WTC11 (cell line): ENCODE measurements around the gene GSG1L. TPM values are rescaled to one million over a fixed set of nuclear protein-coding genes. Genes with fewer than 3 reads are reported as not detected.

Source experiments
- ATAC-seq: fragments of 200-7000 bp; cut with Tn5 transposase; 2 replicates; pipeline ENCODE4 v1.10.0; 2021; ENCODE audit warnings: mild to moderate bottlenecking, moderate library complexity
- CTCF ChIA-PET: fragments of 300-600 bp; sonication (Branson Sonifier 250); formaldehyde crosslinking; loops from one replicate; lab custom pipeline; 2021; ENCODE audit warnings: antibody characterized with exemption; lab: Charles Lee
- POLR2A ChIA-PET: fragments of 350-600 bp; sonication (Branson Sonifier 250); formaldehyde crosslinking; loops from one replicate; lab custom pipeline; 2021; ENCODE audit warnings: antibody characterized with exemption; lab: Charles Lee
- DNase-seq: peaks from one replicate; pipeline ENCODE4 v3.0.0; 2021; ENCODE audit warnings: low spot score
- H3K27ac Mint-ChIP-seq: 2 replicates; pipeline ENCODE4 v1.8.0; 2021; ENCODE audit warnings: mixed read lengths
- H3K27me3 Mint-ChIP-seq: 2 replicates; pipeline ENCODE4 v1.8.0; 2021; ENCODE audit warnings: low read depth, mild to moderate bottlenecking, moderate library complexity, mixed read lengths
- H3K36me3 Mint-ChIP-seq: 2 replicates; pipeline ENCODE4 v1.8.0; 2021; ENCODE audit warnings: mixed read lengths
- H3K4me1 Mint-ChIP-seq: 2 replicates; pipeline ENCODE4 v1.8.0; 2022; ENCODE audit warnings: mixed read lengths
- H3K4me3 Mint-ChIP-seq: 2 replicates; pipeline ENCODE4 v1.8.0; 2021; ENCODE audit warnings: mild to moderate bottlenecking, moderate library complexity, mixed read lengths
- H3K9me3 Mint-ChIP-seq: 2 replicates; pipeline ENCODE4 v1.8.0; 2021; ENCODE audit warnings: mixed read lengths
- CBFB ChIP-seq: sonication (generic); formaldehyde crosslinking; IDR thresholded peaks from 2 replicates; pipeline ENCODE4 v1.8.1; 2022; ENCODE audit warnings: mild to moderate bottlenecking, low read depth, missing genetic modification reagents
- CREB1 ChIP-seq: sonication (generic); formaldehyde crosslinking; IDR thresholded peaks from 2 replicates; pipeline ENCODE4 v1.8.0; 2023; ENCODE audit warnings: mild to moderate bottlenecking, missing genetic modification reagents
- ESRRA ChIP-seq: sonication (generic); formaldehyde crosslinking; IDR thresholded peaks from 2 replicates; pipeline ENCODE4 v1.8.1; 2022; ENCODE audit warnings: mild to moderate bottlenecking, missing genetic modification reagents, borderline replicate concordance
- JUN ChIP-seq: sonication (generic); formaldehyde crosslinking; IDR thresholded peaks from 2 replicates; pipeline ENCODE4 v1.8.0; 2023; ENCODE audit warnings: mild to moderate bottlenecking, missing genetic modification reagents
- NFATC4 ChIP-seq: fragments of 250-450 bp; sonication (Bioruptor Pico); IDR thresholded peaks from 2 replicates; pipeline ENCODE4 v1.9.0; 2021; ENCODE audit warnings: mild to moderate bottlenecking
- NR1H2 ChIP-seq: sonication (generic); formaldehyde crosslinking; IDR thresholded peaks from 2 replicates; pipeline ENCODE4 v1.9.0; 2021; ENCODE audit warnings: mild to moderate bottlenecking, moderate library complexity, missing genetic modification reagents
- TEAD4 ChIP-seq: sonication (generic); formaldehyde crosslinking; IDR thresholded peaks from 2 replicates; pipeline ENCODE4 v1.8.0; 2022; ENCODE audit warnings: mild to moderate bottlenecking, missing genetic modification reagents
- ZNF121 ChIP-seq: sonication (generic); formaldehyde crosslinking; IDR thresholded peaks from 2 replicates; pipeline ENCODE4 v1.8.0; 2023; ENCODE audit warnings: missing genetic modification reagents
- ZNF671 ChIP-seq: fragments of 250-450 bp; sonication (Bioruptor Pico); IDR thresholded peaks from 2 replicates; pipeline ENCODE4 v1.8.0; 2021; ENCODE audit warnings: mild to moderate bottlenecking
- total RNA-seq: library from RNA; stranded (reverse); gene quantifications from 3 replicates; pipeline ENCODE4 v1.2.3, GENCODE V29; 2021
- TF ChIP-seq, protein P1 (sequence below): sonication (generic); formaldehyde crosslinking; IDR thresholded peaks from 2 replicates; pipeline ENCODE4 v1.8.1; 2023; ENCODE audit warnings: mild to moderate bottlenecking, missing genetic modification reagents
- TF ChIP-seq, protein P2 (sequence below): fragments of 250-450 bp; sonication (Bioruptor Pico); conservative IDR thresholded peaks from 2 replicates; pipeline ENCODE4 v1.9.0; 2021; ENCODE audit warnings: mild to moderate bottlenecking
- TF ChIP-seq, protein P3 (sequence below): sonication (generic); formaldehyde crosslinking; IDR thresholded peaks from 2 replicates; pipeline ENCODE4 v1.8.0; 2022; ENCODE audit warnings: missing genetic modification reagents
- TF ChIP-seq, protein P4 (sequence below): fragments of 250-450 bp; sonication (Bioruptor Pico); IDR thresholded peaks from 2 replicates; pipeline ENCODE4 v1.9.0; 2021; ENCODE audit warnings: mild to moderate bottlenecking, borderline replicate concordance
- TF ChIP-seq, protein P5 (sequence below): sonication (generic); formaldehyde crosslinking; IDR thresholded peaks from 2 replicates; pipeline ENCODE4 v1.8.1; 2023; ENCODE audit warnings: mild to moderate bottlenecking, missing genetic modification reagents, borderline replicate concordance
- TF ChIP-seq, protein P6 (sequence below): sonication (generic); formaldehyde crosslinking; IDR thresholded peaks from 2 replicates; pipeline ENCODE4 v1.8.0; 2023; ENCODE audit warnings: missing genetic modification reagents

Gene GSG1L
- total RNA-seq, 1 experiment from 2014 or later = 0.28 TPM

DNA sequence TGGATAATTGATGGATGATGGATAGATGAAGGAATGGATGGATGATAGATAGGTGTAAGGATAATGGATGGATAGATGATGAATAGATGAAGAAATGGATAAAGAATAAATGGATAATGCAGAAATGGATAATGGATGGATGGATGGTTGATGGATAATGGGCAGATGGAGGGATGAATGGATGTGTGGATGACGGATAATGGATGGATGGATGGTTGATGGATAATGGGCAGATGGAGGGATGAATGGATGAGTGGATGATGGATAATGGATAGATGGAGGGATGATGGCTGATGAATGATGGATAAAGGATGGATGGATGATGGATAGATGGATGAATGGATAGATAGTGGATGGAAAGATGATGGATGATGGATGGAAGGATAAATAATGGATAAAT lies 274.4 kb downstream of the GSG1L start:
- no peaks in the 10 kb centered on the region for H3K4me1 Mint-ChIP-seq
- no peak for ATAC-seq
- POLR2A ChIA-PET = no interaction called here
- DNase-seq = no peak
- no peak for TF ChIP-seq NFATC4
- TF ChIP-seq, protein P1, sequence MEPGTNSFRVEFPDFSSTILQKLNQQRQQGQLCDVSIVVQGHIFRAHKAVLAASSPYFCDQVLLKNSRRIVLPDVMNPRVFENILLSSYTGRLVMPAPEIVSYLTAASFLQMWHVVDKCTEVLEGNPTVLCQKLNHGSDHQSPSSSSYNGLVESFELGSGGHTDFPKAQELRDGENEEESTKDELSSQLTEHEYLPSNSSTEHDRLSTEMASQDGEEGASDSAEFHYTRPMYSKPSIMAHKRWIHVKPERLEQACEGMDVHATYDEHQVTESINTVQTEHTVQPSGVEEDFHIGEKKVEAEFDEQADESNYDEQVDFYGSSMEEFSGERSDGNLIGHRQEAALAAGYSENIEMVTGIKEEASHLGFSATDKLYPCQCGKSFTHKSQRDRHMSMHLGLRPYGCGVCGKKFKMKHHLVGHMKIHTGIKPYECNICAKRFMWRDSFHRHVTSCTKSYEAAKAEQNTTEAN = no peak
- TF ChIP-seq, protein P2, sequence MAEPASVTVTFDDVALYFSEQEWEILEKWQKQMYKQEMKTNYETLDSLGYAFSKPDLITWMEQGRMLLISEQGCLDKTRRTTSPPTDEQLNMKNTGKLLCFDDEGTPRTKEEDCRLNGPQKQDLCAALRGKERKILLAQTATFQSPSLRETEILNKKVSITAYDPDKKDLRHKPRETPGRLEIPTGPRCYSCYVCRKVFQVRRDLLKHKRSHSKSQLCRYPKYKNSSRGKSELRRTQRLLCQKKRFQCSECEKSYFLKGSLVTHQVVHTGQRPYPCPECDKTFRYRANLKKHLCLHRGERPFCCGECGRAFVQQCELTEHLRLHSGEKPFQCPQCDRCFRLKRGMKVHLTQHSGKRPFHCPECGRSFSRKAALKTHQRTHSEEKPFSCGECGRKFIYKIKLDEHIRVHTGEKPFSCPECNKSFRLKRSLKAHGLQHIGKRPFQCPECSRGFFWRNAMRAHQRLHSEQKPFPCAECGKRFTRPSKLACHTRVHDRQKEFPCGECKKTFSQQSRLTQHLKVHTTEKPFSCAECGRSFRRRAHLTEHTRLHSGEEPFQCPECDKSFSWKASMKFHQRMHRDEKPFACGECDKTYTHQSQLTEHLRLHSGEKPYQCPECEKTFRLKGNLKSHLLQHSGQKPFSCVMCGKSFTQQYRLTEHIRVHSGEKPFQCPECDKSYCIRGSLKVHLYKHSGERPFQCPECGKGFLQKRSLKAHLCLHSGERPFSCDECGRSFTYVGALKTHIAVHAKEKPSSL (CRISPR knock-in tag) = no peak
- TF ChIP-seq, all 79 proteins: peak for 0
- CTCF ChIA-PET = interaction anchor here (1.6 kb wide), 1 partner anchor 9 kb away, joined by 6 read pairs; no protein-coding TSS in a partner anchor
- H3K36me3 Mint-ChIP-seq = no peaks in the 10 kb centered on the region
- H3K9me3 Mint-ChIP-seq = no peaks in the 10 kb centered on the region
- H3K4me3 Mint-ChIP-seq = no peak overlapping the region
- H3K27ac Mint-ChIP-seq = no peak overlapping the region
- no peaks in the 10 kb centered on the region for H3K27me3 Mint-ChIP-seq

DNA sequence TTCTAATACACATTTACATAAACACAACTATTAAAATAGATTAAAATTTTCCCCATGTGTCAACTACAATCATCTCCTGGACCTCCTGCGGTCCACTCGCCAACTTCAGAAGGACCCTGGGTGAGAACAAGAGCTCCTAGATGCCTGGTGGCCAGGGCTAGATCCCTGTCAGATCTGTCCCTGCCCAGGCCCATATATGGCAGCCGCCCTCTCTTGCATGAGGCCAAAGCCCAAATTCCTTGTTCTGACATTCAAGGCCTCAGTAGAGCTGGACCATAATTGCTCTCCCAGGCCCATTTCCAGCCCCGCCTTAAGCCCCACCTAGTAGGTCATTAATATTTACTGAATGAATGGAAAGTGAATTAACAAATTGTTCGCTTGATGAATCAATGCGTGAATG lies 275.8 kb downstream of the GSG1L start:
- ChIA-PET POLR2A (no interaction called here), CTCF (interaction anchor here (1.6 kb wide), 1 partner anchor 8 kb away, joined by 6 read pairs; no protein-coding TSS in a partner anchor)
- H3K9me3 Mint-ChIP-seq = no peaks in the 10 kb centered on the region
- no peak for ATAC-seq
- no peaks in the 10 kb centered on the region for H3K4me1 Mint-ChIP-seq
- DNase-seq = no peak
- no peak overlapping the region for H3K4me3 Mint-ChIP-seq
- H3K27ac Mint-ChIP-seq = no peak overlapping the region
- no peaks in the 10 kb centered on the region for H3K36me3 Mint-ChIP-seq
- no peaks in the 10 kb centered on the region for H3K27me3 Mint-ChIP-seq
- TF ChIP-seq, protein P3, sequence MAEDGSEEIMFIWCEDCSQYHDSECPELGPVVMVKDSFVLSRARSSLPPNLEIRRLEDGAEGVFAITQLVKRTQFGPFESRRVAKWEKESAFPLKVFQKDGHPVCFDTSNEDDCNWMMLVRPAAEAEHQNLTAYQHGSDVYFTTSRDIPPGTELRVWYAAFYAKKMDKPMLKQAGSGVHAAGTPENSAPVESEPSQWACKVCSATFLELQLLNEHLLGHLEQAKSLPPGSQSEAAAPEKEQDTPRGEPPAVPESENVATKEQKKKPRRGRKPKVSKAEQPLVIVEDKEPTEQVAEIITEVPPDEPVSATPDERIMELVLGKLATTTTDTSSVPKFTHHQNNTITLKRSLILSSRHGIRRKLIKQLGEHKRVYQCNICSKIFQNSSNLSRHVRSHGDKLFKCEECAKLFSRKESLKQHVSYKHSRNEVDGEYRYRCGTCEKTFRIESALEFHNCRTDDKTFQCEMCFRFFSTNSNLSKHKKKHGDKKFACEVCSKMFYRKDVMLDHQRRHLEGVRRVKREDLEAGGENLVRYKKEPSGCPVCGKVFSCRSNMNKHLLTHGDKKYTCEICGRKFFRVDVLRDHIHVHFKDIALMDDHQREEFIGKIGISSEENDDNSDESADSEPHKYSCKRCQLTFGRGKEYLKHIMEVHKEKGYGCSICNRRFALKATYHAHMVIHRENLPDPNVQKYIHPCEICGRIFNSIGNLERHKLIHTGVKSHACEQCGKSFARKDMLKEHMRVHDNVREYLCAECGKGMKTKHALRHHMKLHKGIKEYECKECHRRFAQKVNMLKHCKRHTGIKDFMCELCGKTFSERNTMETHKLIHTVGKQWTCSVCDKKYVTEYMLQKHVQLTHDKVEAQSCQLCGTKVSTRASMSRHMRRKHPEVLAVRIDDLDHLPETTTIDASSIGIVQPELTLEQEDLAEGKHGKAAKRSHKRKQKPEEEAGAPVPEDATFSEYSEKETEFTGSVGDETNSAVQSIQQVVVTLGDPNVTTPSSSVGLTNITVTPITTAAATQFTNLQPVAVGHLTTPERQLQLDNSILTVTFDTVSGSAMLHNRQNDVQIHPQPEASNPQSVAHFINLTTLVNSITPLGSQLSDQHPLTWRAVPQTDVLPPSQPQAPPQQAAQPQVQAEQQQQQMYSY (CRISPR knock-in tag) = no peak
- TF ChIP-seq, protein P4, sequence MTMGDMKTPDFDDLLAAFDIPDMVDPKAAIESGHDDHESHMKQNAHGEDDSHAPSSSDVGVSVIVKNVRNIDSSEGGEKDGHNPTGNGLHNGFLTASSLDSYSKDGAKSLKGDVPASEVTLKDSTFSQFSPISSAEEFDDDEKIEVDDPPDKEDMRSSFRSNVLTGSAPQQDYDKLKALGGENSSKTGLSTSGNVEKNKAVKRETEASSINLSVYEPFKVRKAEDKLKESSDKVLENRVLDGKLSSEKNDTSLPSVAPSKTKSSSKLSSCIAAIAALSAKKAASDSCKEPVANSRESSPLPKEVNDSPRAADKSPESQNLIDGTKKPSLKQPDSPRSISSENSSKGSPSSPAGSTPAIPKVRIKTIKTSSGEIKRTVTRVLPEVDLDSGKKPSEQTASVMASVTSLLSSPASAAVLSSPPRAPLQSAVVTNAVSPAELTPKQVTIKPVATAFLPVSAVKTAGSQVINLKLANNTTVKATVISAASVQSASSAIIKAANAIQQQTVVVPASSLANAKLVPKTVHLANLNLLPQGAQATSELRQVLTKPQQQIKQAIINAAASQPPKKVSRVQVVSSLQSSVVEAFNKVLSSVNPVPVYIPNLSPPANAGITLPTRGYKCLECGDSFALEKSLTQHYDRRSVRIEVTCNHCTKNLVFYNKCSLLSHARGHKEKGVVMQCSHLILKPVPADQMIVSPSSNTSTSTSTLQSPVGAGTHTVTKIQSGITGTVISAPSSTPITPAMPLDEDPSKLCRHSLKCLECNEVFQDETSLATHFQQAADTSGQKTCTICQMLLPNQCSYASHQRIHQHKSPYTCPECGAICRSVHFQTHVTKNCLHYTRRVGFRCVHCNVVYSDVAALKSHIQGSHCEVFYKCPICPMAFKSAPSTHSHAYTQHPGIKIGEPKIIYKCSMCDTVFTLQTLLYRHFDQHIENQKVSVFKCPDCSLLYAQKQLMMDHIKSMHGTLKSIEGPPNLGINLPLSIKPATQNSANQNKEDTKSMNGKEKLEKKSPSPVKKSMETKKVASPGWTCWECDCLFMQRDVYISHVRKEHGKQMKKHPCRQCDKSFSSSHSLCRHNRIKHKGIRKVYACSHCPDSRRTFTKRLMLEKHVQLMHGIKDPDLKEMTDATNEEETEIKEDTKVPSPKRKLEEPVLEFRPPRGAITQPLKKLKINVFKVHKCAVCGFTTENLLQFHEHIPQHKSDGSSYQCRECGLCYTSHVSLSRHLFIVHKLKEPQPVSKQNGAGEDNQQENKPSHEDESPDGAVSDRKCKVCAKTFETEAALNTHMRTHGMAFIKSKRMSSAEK (CRISPR knock-in tag) = no peak
- no peak for TF ChIP-seq ZNF671
- TF ChIP-seq, protein P5, sequence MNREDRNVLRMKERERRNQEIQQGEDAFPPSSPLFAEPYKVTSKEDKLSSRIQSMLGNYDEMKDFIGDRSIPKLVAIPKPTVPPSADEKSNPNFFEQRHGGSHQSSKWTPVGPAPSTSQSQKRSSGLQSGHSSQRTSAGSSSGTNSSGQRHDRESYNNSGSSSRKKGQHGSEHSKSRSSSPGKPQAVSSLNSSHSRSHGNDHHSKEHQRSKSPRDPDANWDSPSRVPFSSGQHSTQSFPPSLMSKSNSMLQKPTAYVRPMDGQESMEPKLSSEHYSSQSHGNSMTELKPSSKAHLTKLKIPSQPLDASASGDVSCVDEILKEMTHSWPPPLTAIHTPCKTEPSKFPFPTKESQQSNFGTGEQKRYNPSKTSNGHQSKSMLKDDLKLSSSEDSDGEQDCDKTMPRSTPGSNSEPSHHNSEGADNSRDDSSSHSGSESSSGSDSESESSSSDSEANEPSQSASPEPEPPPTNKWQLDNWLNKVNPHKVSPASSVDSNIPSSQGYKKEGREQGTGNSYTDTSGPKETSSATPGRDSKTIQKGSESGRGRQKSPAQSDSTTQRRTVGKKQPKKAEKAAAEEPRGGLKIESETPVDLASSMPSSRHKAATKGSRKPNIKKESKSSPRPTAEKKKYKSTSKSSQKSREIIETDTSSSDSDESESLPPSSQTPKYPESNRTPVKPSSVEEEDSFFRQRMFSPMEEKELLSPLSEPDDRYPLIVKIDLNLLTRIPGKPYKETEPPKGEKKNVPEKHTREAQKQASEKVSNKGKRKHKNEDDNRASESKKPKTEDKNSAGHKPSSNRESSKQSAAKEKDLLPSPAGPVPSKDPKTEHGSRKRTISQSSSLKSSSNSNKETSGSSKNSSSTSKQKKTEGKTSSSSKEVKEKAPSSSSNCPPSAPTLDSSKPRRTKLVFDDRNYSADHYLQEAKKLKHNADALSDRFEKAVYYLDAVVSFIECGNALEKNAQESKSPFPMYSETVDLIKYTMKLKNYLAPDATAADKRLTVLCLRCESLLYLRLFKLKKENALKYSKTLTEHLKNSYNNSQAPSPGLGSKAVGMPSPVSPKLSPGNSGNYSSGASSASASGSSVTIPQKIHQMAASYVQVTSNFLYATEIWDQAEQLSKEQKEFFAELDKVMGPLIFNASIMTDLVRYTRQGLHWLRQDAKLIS (CRISPR knock-in tag) = no peak
- no peak for TF ChIP-seq CREB1 (CRISPR knock-in tag)
- TF ChIP-seq JUN = no peak
- TF ChIP-seq TEAD4 (CRISPR knock-in tag) = no peak
- TF ChIP-seq, protein P2 (CRISPR knock-in tag) = no peak
- TF ChIP-seq, protein P6, sequence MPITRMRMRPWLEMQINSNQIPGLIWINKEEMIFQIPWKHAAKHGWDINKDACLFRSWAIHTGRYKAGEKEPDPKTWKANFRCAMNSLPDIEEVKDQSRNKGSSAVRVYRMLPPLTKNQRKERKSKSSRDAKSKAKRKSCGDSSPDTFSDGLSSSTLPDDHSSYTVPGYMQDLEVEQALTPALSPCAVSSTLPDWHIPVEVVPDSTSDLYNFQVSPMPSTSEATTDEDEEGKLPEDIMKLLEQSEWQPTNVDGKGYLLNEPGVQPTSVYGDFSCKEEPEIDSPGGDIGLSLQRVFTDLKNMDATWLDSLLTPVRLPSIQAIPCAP (CRISPR knock-in tag) = no peak
- TF ChIP-seq ZNF121 (CRISPR knock-in tag) = no peak
- TF ChIP-seq ESRRA (CRISPR knock-in tag) = no peak
- no peak for TF ChIP-seq NR1H2 (CRISPR knock-in tag)
- no peak for TF ChIP-seq CBFB (CRISPR knock-in tag)
